ENCODE measurements around the gene DIO3. TPM values are rescaled to one million over a fixed set of nuclear protein-coding genes. Genes with fewer than 3 reads are reported as not detected.

The DIO3 gene
- total RNA-seq, 1 experiment from 2014 or later = not detected

DNA sequence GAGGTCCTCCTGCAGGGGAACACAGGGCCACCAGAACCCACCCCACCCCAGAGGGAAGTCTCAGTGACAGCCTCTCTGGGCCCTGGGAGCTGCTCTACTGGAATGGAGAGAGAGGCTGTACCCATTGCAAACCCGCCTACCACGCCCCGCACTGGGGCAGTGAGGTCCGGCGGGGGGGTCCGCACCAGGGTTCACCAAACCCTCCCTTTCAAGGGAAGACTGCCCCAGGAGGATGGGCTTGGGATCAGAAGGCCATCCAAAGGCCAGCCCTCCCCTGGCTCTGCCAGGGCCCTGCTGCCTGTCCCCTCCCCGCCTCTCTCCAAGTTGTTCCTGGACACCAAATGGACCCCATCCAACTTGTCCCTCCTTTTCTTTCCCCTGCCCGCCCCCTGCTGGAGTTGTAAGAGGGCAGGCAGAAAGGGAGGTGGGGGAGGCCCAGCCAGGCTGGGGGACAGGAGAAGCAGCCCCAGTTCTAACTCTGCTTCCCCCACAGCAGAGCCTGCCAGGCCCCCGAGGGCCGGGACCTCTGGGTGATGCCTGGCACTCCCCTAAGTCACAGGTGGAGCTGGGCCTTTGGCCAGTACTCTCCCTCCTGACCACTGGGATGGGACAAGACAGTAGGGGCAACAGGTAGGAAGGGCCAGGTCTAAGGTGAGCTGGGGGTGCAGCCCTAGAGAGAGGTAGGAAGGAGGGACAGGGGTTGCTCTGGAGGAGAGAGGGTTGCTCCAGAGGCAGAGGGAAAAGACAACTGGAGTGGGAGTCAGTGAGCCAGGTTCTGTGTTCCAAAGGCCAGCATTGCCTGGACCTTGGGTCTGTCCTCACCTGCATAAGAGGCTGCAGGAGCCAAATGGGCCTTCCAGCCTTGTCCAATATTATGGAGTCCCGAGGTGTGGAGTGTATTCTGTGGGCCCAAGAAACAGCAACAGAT lies 3.2 kb upstream of the DIO3 start:
- H3K9ac ChIP-seq (ENCODE audit: extremely low read depth, insufficient read length, low read length) = no peak overlapping the region
- H3K14ac ChIP-seq (ENCODE audit: insufficient read depth, low read length) = no peak overlapping the region
- whole genome bisulfite sequencing (ENCODE audit: extremely low coverage, insufficient read length, low lambda C conversion rate) = no CpG with 5 or more reads among the region's 11 CpGs
- H2AK5ac ChIP-seq (ENCODE audit: insufficient read length, low read length) = no peak overlapping the region
- H3K79me2 ChIP-seq (ENCODE audit: insufficient read depth, low read length) = no peaks in the 10 kb centered on the region
- no peak overlapping the region for H4K91ac ChIP-seq (ENCODE audit: insufficient read length, low read depth, low read length)
- peaks cover 4 to 9% (median 7%) of the 10 kb centered on the region in 3 experiments; a peak in 6 of 7 replicates for H3K36me3 Mint-ChIP-seq (ENCODE audit: insufficient read depth in 1 of 3, low read depth in 3 of 3)
- H3K9me3 ChIP-seq (ENCODE audit: control insufficient read depth, low read depth, low read length) = peaks cover 10% of the 10 kb centered on the region
- no peak overlapping the region for H3K27ac Mint-ChIP-seq
- no peaks in the 10 kb centered on the region for H3K79me1 ChIP-seq (ENCODE audit: insufficient read depth, low read depth, low read length, poor library complexity, severe bottlenecking)
- H3K4me2 ChIP-seq (ENCODE audit: insufficient read depth, insufficient read length, low read length) = no peak overlapping the region
- peaks cover 6 to 8% of the 10 kb centered on the region in 2 experiments for H3K4me1 Mint-ChIP-seq
- no peaks in the 10 kb centered on the region for H3K23me2 ChIP-seq (ENCODE audit: insufficient read length, low read depth, low read length, poor library complexity, severe bottlenecking)
- no peak overlapping the region for H3K4me3 Mint-ChIP-seq
- no peak overlapping the region for H2AFZ ChIP-seq (ENCODE audit: low read length)
- no peak overlapping the region for H3K56ac ChIP-seq (ENCODE audit: insufficient read length, low read depth, low read length)
- no peak overlapping the region for H4K8ac ChIP-seq (replicated peaks; ENCODE audit: insufficient read length, low read depth, low read length)
- H3K23ac ChIP-seq (ENCODE audit: insufficient read length, low read depth, low read length) = no peak overlapping the region
- H3K9me3 Mint-ChIP-seq = peaks cover 16% of the 10 kb centered on the region in 2 experiments
- H3K4me1 ChIP-seq (ENCODE audit: insufficient read depth, low read length) = no peaks in the 10 kb centered on the region
- DNase-seq = no peak
- H3K4ac ChIP-seq (ENCODE audit: low read depth, low read length) = no peak overlapping the region
- TF ChIP-seq, protein P1, sequence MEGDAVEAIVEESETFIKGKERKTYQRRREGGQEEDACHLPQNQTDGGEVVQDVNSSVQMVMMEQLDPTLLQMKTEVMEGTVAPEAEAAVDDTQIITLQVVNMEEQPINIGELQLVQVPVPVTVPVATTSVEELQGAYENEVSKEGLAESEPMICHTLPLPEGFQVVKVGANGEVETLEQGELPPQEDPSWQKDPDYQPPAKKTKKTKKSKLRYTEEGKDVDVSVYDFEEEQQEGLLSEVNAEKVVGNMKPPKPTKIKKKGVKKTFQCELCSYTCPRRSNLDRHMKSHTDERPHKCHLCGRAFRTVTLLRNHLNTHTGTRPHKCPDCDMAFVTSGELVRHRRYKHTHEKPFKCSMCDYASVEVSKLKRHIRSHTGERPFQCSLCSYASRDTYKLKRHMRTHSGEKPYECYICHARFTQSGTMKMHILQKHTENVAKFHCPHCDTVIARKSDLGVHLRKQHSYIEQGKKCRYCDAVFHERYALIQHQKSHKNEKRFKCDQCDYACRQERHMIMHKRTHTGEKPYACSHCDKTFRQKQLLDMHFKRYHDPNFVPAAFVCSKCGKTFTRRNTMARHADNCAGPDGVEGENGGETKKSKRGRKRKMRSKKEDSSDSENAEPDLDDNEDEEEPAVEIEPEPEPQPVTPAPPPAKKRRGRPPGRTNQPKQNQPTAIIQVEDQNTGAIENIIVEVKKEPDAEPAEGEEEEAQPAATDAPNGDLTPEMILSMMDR (conservative IDR thresholded peaks at IDR 0.05) = peak; percentile 30
- H3K27me3 ChIP-seq (ENCODE audit: insufficient read depth, low read length) = peaks cover 42% of the 10 kb centered on the region
- H4K20me1 ChIP-seq (ENCODE audit: control insufficient read depth, insufficient read depth, insufficient read length) = peaks cover 2% of the 10 kb centered on the region
- H4K5ac ChIP-seq (ENCODE audit: insufficient read length, low read depth, low read length) = no peak overlapping the region
- no peak overlapping the region for H2BK120ac ChIP-seq (ENCODE audit: low read depth, low read length, poor library complexity, severe bottlenecking)
- no peak overlapping the region for H2BK5ac ChIP-seq (ENCODE audit: insufficient read length, low read length)
- no peak overlapping the region for H3K18ac ChIP-seq (ENCODE audit: insufficient read length, low read depth, low read length)
- no peak overlapping the region for H2BK15ac ChIP-seq (ENCODE audit: low read depth, low read length)
- no peak overlapping the region for H2BK20ac ChIP-seq (ENCODE audit: low read depth, low read length, poor library complexity, severe bottlenecking)
- no peak overlapping the region for H3T11ph ChIP-seq (ENCODE audit: low read length)
- H3K27ac ChIP-seq (ENCODE audit: insufficient read length, low read depth, low read length) = no peak overlapping the region
- peaks cover 87% of the 10 kb centered on the region for H3K27me3 Mint-ChIP-seq (ENCODE audit: low read depth)
- no peak overlapping the region for H2BK12ac ChIP-seq (ENCODE audit: insufficient read length, low read depth, low read length)

All from H9 (cell line).